Sciatic nerve (tissue), 2 donors: ENCODE measurements around the gene TGM3. TPM values are rescaled to one million over a fixed set of nuclear protein-coding genes. Genes with fewer than 3 reads are reported as not detected.

ENCODE experiments used
- ATAC-seq: fragments of 200-7000 bp; cut with Tn5 transposase; one replicate; pipeline ENCODE4 v1.9.1; 2020; ENCODE audit warnings: mild to moderate bottlenecking, moderate library complexity
- DNase-seq: peaks from one replicate; pipeline ENCODE4 v3.0.0-alpha.2; 2020; ENCODE audit warnings: low spot score
- intact Hi-C: fragments of 100-400 bp; cut with DNase I; formaldehyde crosslinking; loops from one replicate; pipeline ENCODE4 v1.14.2; 2022
- total RNA-seq: library from RNA; stranded (reverse); fragmentation: NEBNext Ultra II Directional; extraction: Animal tissue kit (Norgen Biotek cat#: 25700); gene quantifications from one replicate; pipeline ENCODE4 v1.2.1, GENCODE V29; 2021
- donor health status: DM: no; HTN: no; CAD: no.
- donor health status: DM: no; HTN: no; CAD: no.

Gene TGM3
- total RNA-seq, 1 donor from 2014 or later, result not detected

- intact Hi-C loops, result no loop called here
- no peak for DNase-seq
These were observed 6.7 kb downstream of the TGM3 start for GRCh38 chr20:2302384-2303060.

GRCh38 chr20:2303673-2304072, 7.9 kb downstream of the TGM3 start:
- intact Hi-C loops, result no loop called here
- DNase-seq, result no peak
- no peak for ATAC-seq

More at GRCh38 chr20:2302384-2303060, 6.7 kb downstream of the TGM3 start:
- no peak for ATAC-seq

- DNase-seq, result no peak
- no peak for ATAC-seq
- intact Hi-C loops, result no loop called here
These were observed 8.4 kb downstream of the TGM3 start for GRCh38 chr20:2304180-2304579.

GRCh38 chr20:2305029-2305428, 9.2 kb downstream of the TGM3 start:
- ATAC-seq (no peak), DNase-seq (no peak)
- intact Hi-C loops, result no loop called here

- DNase-seq, result no peak
- intact Hi-C loops, result no loop called here
- ATAC-seq, result no peak
These were observed 9.7 kb downstream of the TGM3 start for GRCh38 chr20:2305479-2305878.

GRCh38 chr20:2305946-2306345, 10.1 kb downstream of the TGM3 start:
- DNase-seq (no peak), ATAC-seq (no peak)
- intact Hi-C loops, result no loop called here

- ATAC-seq (no peak), DNase-seq (no peak)
- intact Hi-C loops, result no loop called here
These were observed 11.3 kb downstream of the TGM3 start for GRCh38 chr20:2307136-2307535.

- no peak for DNase-seq
- ATAC-seq, result no peak
- intact Hi-C loops, result no loop called here
These were observed 15.5 kb downstream of the TGM3 start for GRCh38 chr20:2311329-2311728.

- DNase-seq, result no peak
- intact Hi-C loops, result no loop called here
- no peak for ATAC-seq
These were observed 17.1 kb downstream of the TGM3 start for GRCh38 chr20:2312876-2313275.

GRCh38 chr20:2313316-2313715, 17.5 kb downstream of the TGM3 start:
- ATAC-seq (no peak), DNase-seq (no peak)
- intact Hi-C loops, result no loop called here

GRCh38 chr20:2314759-2315439, 19.1 kb downstream of the TGM3 start:
- peak; percentile 77 for DNase-seq
- ATAC-seq, result peak; percentile 95
- intact Hi-C loops, result no loop called here

- DNase-seq, result no peak
- no peak for ATAC-seq
- intact Hi-C loops, result no loop called here
These were observed 19.6 kb downstream of the TGM3 start for GRCh38 chr20:2315440-2315778.

- ATAC-seq (no peak), DNase-seq (no peak)
- intact Hi-C loops, result no loop called here
These were observed 21.2 kb downstream of the TGM3 start for GRCh38 chr20:2316847-2317495.

- intact Hi-C loops, result no loop called here
- DNase-seq, result no peak
These were observed 25.2 kb downstream of the TGM3 start for GRCh38 chr20:2320813-2321658.

GRCh38 chr20:2323051-2323450, 27.2 kb downstream of the TGM3 start:
- ATAC-seq (no peak), DNase-seq (no peak)
- intact Hi-C loops, result no loop called here

More at GRCh38 chr20:2320813-2321658, 25.2 kb downstream of the TGM3 start:
- no peak for ATAC-seq

GRCh38 chr20:2326046-2326445, 30.2 kb downstream of the TGM3 start:
- no peak for DNase-seq
- no peak for ATAC-seq
- intact Hi-C loops, result no loop called here

- ATAC-seq (no peak), DNase-seq (no peak)
- intact Hi-C loops, result no loop called here
These were observed 32.1 kb downstream of the TGM3 start for GRCh38 chr20:2327620-2328555.

GRCh38 chr20:2329286-2329685, 33.5 kb downstream of the TGM3 start:
- DNase-seq, result no peak
- intact Hi-C loops, result no loop called here
- no peak for ATAC-seq
